Measurements from ENCODE around the gene RCAN1.

- TF ChIP-seq CTCF (IDR thresholded peaks at IDR 0.05) (no peak), POLR2A (IDR thresholded peaks at IDR 0.05) (no peak)
Observed at GRCh38 chr21:34510148-34511142, 104.5 kb downstream of the RCAN1 start.
